HG03159 (cell line): ENCODE data around the gene LTO1.

Source experiments
- ATAC-seq: cut with Tn5 transposase; IDR thresholded peaks from one replicate; pipeline ENCODE4 v1.9.1; 2021; ENCODE audit warnings: mild to moderate bottlenecking, moderate library complexity; ENCODE audit not compliant: unreplicated experiment

Gene LTO1

DNA sequence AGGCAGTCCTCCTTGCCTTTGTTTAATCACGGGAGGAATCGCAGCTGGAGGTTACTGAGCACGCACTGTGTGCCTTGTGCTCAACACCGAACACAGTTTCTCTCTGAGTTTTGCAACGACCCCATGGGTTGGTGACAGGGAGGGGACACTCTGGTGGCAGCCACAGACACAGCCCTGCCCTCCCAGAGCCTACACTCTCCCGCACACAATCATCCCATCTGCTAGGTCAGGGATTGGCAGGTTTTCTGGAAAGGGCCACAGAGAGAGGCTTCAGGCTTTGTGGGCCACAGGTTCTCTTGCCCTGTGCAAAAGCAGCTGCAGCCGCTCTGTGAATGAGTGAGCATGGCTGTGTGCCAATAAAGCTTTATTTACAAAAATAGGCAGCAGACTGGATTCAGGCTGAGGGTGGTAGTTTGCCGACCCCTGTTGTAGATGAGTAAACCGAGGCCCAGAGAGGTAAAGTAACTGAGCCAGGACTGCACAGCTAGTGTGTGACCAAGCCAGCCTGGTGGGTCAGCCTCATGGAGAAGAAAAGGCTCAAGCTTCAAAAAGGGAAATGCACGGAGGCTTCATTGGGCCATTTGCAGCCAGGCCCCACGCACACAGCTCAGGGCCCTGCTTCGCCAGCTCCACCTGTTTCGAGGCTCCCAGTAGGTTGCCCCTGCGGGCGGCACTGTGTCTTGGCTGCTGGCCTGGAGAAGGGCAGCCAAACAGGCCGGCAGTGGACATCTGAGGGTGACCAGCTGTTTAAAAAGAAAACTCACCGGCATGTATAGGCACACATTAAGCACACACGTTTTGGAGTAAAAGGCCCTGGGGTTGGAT, 16.3 kb downstream of the LTO1 start:
- ATAC-seq, result no peak

DNA sequence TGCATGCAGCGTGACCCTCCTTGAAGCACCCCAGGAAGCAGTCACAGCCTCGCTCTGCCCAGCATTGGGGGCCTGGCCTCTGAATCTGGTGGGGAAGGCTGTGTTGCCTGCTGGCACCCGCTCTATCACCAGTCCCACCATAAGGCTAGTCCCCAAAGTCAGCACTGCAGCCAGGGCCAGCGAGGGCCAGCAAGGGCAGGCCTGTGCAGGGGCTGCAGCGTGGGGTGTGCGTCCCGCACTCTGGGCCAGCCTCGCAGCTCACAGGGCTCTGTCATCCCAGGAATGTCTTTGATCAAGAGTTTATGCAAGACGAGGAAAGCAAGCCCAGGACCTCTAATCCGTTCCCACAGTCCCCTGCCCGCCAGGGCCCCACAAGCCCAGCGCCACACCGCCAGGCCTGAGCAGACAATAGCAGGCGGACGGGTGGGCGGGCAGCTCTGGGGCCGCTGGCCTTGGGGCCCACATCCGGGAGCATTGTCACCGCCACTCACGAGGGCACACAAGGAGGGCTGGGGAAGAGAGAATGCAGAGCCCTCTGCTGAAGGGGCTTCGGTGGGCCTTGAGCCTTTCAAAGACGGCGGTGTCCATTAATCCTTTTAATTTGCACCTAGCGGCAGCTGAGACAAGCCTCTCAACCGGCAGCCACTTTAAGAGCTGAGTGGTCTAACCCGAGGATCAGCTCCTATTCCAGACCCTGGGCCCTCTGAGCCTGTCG, 17.1 kb downstream of the LTO1 start:
- ATAC-seq, result no peak

- no peak for ATAC-seq
Observed at GRCh38 chr11:69657456-69657910, 17.7 kb downstream of the LTO1 start.

GRCh38 chr11:69656536-69657455, 18.4 kb downstream of the LTO1 start:
- no peak for ATAC-seq

GRCh38 chr11:69655479-69656428, 19.4 kb downstream of the LTO1 start:
- no peak for ATAC-seq

DNA sequence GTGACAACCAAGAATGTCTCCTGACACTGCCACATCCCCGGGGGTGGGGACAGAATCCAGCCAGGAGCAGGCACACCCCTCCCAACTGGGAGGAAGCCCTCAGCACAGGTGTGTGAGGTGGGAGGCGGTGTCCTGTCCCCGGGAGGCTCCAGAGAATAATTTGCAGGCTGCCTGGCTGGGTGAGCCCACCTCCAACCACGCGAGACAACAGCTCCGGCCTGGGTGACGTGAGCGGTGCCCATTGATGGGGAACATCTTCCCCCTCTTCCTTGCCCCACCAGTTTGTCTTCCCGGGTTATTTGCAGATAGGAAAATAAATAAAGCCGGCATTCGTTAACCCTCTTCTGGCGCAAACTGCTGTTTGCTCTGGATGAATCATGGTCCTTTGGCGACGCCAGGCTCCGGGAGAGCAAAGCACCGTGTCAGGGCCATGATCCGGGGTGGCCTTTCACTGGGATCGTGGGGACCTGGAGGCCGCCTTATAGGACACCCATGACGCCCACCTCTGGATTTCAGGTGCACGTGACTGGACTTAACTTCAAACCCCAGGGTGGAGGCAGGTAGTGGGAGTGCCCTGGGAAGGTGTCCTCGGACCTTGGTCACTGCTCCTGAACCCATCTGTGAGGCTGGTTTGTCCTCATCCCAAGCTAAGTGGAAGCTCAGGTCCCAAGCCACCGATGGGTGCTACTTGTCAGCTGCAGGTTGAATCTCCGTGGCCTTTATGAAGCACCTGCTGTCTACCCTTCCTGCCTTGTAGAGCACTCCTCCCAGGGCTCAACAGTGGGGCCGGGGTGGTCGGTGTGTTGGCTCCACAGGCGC, 20.3 kb downstream of the LTO1 start:
- no peak for ATAC-seq

GRCh38 chr11:69654001-69654659, 21.0 kb downstream of the LTO1 start:
- no peak for ATAC-seq

DNA sequence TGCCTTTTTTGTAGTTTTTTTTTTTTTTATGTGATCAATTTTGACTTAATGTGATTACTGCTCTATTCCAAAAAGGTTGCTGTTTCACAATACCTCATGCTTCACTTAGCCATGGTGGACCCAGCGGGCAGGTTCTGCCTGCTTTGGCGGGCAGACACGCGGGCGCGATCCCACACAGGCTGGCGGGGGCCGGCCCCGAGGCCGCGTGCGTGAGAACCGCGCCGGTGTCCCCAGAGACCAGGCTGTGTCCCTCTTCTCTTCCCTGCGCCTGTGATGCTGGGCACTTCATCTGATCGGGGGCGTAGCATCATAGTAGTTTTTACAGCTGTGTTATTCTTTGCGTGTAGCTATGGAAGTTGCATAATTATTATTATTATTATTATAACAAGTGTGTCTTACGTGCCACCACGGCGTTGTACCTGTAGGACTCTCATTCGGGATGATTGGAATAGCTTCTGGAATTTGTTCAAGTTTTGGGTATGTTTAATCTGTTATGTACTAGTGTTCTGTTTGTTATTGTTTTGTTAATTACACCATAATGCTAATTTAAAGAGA, 21.7 kb downstream of the LTO1 start:
- ATAC-seq, result no peak

GRCh38 chr11:69652999-69653398, 22.2 kb downstream of the LTO1 start:
- ATAC-seq, result no peak

DNA sequence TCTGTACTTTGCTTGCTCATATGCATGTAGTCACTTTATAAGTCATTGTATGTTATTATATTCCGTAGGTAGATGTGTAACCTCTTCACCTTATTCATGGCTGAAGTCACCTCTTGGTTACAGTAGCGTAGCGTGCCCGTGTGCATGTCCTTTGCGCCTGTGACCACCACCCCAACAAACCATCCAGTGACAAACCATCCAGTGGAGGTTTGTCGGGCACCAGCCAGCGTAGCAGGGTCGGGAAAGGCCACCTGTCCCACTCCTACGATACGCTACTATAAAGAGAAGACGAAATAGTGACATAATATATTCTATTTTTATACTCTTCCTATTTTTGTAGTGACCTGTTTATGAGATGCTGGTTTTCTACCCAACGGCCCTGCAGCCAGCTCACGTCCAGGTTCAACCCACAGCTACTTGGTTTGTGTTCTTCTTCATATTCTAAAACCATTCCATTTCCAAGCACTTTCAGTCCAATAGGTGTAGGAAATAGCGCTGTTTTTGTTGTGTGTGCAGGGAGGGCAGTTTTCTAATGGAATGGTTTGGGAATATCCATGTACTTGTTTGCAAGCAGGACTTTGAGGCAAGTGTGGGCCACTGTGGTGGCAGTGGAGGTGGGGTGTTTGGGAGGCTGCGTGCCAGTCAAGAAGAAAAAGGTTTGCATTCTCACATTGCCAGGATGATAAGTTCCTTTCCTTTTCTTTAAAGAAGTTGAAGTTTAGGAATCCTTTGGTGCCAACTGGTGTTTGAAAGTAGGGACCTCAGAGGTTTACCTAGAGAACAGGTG, 23.1 kb downstream of the LTO1 start:
- no peak for ATAC-seq

- no peak for ATAC-seq
Observed at GRCh38 chr11:69650832-69651344, 24.3 kb downstream of the LTO1 start.

DNA sequence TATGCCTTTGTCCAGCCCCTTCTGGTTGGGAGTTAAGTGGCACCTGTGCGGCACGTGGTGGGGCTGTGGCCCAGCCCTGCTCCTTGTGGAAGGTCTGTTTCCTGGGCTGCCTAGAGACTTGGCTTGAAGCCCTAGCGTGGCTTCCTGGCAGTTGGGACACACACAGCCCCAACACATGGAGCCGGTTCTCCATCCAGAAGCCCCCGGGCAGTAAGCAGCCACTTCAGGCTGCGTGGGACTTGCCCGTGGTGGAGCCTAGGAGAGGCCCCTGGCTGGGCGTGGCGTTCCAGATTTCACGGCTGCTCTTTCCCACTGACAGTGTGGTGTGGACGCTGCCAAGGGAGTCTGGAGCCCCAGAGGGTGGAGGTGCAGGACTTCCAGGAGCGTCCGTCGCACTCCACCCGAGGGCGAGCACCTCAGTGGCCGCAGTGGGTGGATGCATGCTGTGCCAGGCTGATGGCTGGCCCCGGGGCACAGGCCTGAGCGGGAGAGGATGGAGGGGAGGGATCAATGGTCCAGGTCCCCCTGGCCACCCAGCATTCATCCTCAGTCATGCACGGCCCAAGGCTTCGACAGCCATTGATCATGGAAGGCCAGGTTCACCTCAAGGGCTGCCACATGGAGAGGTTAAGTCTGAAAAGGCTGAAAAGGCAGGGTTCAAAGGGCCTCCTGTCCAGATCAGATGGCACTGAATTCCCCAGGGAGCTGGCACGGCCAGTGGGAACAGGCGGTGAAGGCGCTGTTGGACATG, 24.9 kb downstream of the LTO1 start:
- no peak for ATAC-seq

- ATAC-seq, result no peak
Observed at GRCh38 chr11:69649576-69649900, 25.6 kb downstream of the LTO1 start.

GRCh38 chr11:69648679-69649575, 26.2 kb downstream of the LTO1 start:
- ATAC-seq, result no peak

DNA sequence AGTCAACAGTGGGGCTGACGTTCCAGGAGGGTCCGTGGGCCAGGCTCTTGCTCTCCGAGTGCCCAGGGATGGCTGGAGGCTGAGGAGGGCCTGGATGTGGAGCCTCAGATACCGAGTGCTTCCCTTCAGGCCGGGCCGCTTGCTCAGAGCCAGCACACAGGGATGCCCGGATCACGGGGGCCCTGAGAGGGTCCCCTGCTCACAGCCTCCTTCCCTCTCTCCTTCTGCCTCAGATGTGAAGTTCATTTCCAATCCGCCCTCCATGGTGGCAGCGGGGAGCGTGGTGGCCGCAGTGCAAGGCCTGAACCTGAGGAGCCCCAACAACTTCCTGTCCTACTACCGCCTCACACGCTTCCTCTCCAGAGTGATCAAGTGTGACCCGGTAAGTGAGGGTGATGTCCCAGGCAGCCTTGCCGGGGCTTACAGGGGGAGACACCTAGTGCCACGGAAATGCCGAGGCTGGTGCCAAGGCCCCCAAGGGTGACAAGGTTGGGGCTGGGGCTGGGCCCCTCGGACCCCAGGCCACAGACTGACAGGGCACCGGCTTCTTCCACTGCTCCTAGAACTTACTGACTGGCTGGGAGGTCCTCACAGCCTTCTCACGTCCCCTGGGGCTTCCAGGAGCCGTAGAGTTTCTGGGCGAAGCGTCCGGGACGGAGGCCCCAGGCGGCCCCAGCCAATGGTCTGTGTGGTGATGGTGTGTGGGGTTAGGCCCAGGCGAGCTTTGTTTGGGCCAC, 27.2 kb downstream of the LTO1 start:
- no peak for ATAC-seq
